ENCODE measurements around the gene HMGCS2.

DNA sequence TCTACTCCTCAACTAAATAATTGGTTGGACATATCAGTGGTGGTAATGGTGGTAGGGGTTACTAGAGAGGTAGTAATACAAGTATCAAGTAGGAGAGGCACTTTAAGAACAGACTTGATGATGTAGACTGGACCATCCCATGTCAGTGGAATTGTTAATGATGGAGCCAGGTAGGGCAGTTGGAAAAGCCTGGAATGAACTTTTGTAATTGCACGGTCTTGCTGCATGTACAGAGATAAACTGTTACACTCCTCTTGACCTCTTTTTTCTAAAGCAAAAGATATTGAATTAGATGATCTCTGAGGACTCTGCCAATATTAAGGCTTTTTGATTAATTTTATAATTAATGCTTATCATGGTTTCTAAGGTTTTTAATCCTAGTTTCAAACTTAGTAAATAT is 5.8 kb downstream of the HMGCS2 start:
- no peak for TF ChIP-seq CTCF (IDR thresholded peaks at IDR 0.05)
- TF ChIP-seq EZH2phosphoT487 (IDR thresholded peaks at IDR 0.05): no peak
